Keratinocyte (primary cell): ENCODE results near the gene CPB1. TPM values are rescaled to one million over a fixed set of nuclear protein-coding genes. Genes with fewer than 3 reads are reported as not detected.

Source experiments
- DNase-seq: peaks from one replicate; pipeline ENCODE4 v3.0.0-alpha.2; 2011; ENCODE audit warnings: low read depth, missing footprints, low spot score
- FAIRE-seq: peaks from 2 replicates; lab custom pipeline; 2011; peaks lifted over from hg19 to GRCh38; lab: Jason Lieb, UNC
- H2AFZ ChIP-seq: 2 replicates; pipeline ENCODE4 v1.6.0; 2012; ENCODE audit warnings: low read length, control low read depth, inconsistent platforms; ENCODE audit not compliant: control insufficient read depth
- H3K27ac ChIP-seq: 2 replicates; pipeline ENCODE4 v1.5.1; 2011; ENCODE audit warnings: low read length; ENCODE audit not compliant: control insufficient read depth, insufficient read depth
- H3K27me3 ChIP-seq: 3 replicates; pipeline ENCODE4 v1.6.0; 2011; ENCODE audit warnings: low read length; ENCODE audit not compliant: control insufficient read depth, insufficient read depth; ENCODE audit errors: extremely low read depth
- H3K36me3 ChIP-seq, 2 experiments: 2 replicates in 1 of 2; 3 replicates in 1 of 2; pipeline ENCODE4 v1.5.1; 2011; ENCODE audit warnings: low read length in 2 of 2, mild to moderate bottlenecking in 1 of 2; ENCODE audit not compliant: control insufficient read depth in 2 of 2, insufficient read depth in 2 of 2; ENCODE audit errors: extremely low read depth in 1 of 2
- H3K4me1 ChIP-seq: 3 replicates; pipeline ENCODE4 v1.5.1; 2011; ENCODE audit warnings: low read length; ENCODE audit not compliant: control insufficient read depth, insufficient read depth; ENCODE audit errors: extremely low read depth
- H3K4me2 ChIP-seq: 3 replicates; pipeline ENCODE4 v1.6.0; 2011; ENCODE audit warnings: low read depth, low read length; ENCODE audit not compliant: control insufficient read depth, insufficient read depth; ENCODE audit errors: extremely low read depth
- H3K4me3 ChIP-seq, 3 experiments: fragments of 200-600 bp in 1 of 3; sonication (generic) in 1 of 3; 2 replicates in 2 of 3; 3 replicates in 1 of 3; pipeline ENCODE4 v1.5.1; 2011 to 2016; ENCODE audit warnings: low read length in 3 of 3, mild to moderate bottlenecking in 3 of 3, control low read depth in 2 of 3, inconsistent platforms in 1 of 3, low read depth in 1 of 3, mixed read lengths in 1 of 3, mixed run types in 1 of 3, moderate library complexity in 1 of 3; ENCODE audit not compliant: control insufficient read depth in 2 of 3, insufficient read depth in 2 of 3; ENCODE audit errors: extremely low read depth in 1 of 3
- H3K79me2 ChIP-seq: 2 replicates; pipeline ENCODE4 v1.6.0; 2012; ENCODE audit warnings: low read length; ENCODE audit not compliant: control insufficient read depth, insufficient read depth
- H3K9ac ChIP-seq: 3 replicates; pipeline ENCODE4 v1.6.0; 2011; ENCODE audit warnings: low read length; ENCODE audit not compliant: control insufficient read depth, insufficient read depth; ENCODE audit errors: extremely low read depth
- H3K9me1 ChIP-seq: 3 replicates; pipeline ENCODE4 v1.6.0; 2011; ENCODE audit warnings: low read length; ENCODE audit not compliant: control insufficient read depth, insufficient read depth; ENCODE audit errors: extremely low read depth
- H3K9me3 ChIP-seq: 2 replicates; pipeline ENCODE4 v1.5.1; 2012; ENCODE audit warnings: low read depth, low read length; ENCODE audit not compliant: control insufficient read depth
- H4K20me1 ChIP-seq: 3 replicates; pipeline ENCODE4 v1.6.0; 2011; ENCODE audit warnings: low read length; ENCODE audit not compliant: control insufficient read depth, insufficient read depth; ENCODE audit errors: extremely low read depth
- CTCF ChIP-seq, 3 experiments: IDR thresholded peaks in 1 of 3; conservative IDR thresholded peaks in 1 of 3; optimal IDR thresholded peaks in 1 of 3; 2 replicates in 2 of 3; 3 replicates in 1 of 3; pipeline versions ENCODE3 to v1.5.1; 2011; ENCODE audit warnings: low read length in 3 of 3, mild to moderate bottlenecking in 3 of 3, moderate library complexity in 2 of 3, control low read depth in 1 of 3, inconsistent platforms in 1 of 3; ENCODE audit not compliant: insufficient read depth in 2 of 3; ENCODE audit errors: extremely low read depth in 1 of 3
- EZH2 ChIP-seq: IDR thresholded peaks from one replicate; pipeline ENCODE4 v1.6.1; 2012; ENCODE audit warnings: inconsistent platforms, mild to moderate bottlenecking, low read length, moderate library complexity
- dilution Hi-C: fragments of 300-500 bp; cut with MboI; formaldehyde crosslinking; loops from one replicate; pipeline ENCODE4 v1.7.0; 2020; ENCODE audit warnings: low sequenced_read_pairs; ENCODE audit not compliant: extremely low pct_ligation_motif_present
- polyA plus RNA-seq, 5 experiments: library from polyadenylated mRNA; depleted of rRNA in 3 of 5; stranded (reverse) in 3 of 5; stranded (forward) in 1 of 5; unstranded in 1 of 5; fragments of >200 nt; gene quantifications; 1 replicate in 1 of 5; 2 replicates in 3 of 5; 3 replicates in 1 of 5; pipeline versions ENCODE4 v1.2.1 to v1.2.3, GENCODE V29; 2011 to 2012; ENCODE audit warnings: missing spikeins in 2 of 5, low read depth in 1 of 5, low replicate concordance in 1 of 5

CPB1 gene
- polyA plus RNA-seq, 1 donor (not counting 4 experiments of a cell fraction or from before 2014, with no cell fraction given), result not detected

DNA sequence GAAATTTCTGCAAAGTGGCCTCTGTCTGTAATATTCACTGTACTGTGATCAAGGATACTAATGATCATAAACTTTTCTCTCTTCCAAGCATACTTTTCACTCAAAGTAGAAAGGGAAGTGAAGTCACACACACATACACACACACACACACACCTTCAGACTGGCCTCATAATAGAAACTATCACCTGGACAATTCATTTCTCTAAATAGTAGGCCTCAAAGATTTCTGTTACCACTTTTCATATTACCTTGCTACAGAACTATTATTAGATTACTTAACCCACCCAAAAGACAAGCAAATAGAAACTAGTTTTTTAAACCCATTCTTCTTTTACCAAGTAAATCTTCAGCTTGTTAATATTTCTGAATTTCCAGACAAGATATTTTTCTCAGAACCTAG lies 12.2 kb downstream of the CPB1 start:
- Histone ChIP-seq H3K4me2 (no peak overlapping the region), H3K79me2 (no peaks in the 10 kb centered on the region), H3K9me1 (no peaks in the 10 kb centered on the region), H3K9ac (no peak overlapping the region), H3K27me3 (no peaks in the 10 kb centered on the region), H3K36me3 (no peaks in the 10 kb centered on the region), H3K4me3 (no peak overlapping the region), H3K9me3 (no peaks in the 10 kb centered on the region), H4K20me1 (no peaks in the 10 kb centered on the region), H2AFZ (no peak overlapping the region), H3K4me1 (no peaks in the 10 kb centered on the region), H3K27ac (no peak overlapping the region)
- DNase-seq (no peak), FAIRE-seq (no peak)
- dilution Hi-C loops, result no loop called here
- TF ChIP-seq CTCF (optimal IDR thresholded peaks at IDR 0.05 in 1 of 3, IDR thresholded peaks at IDR 0.05 in 1 of 3, conservative IDR thresholded peaks at IDR 0.05 in 1 of 3; ENCODE audit: extremely low read depth in 1 of 3, insufficient read depth in 2 of 3, low read length in 3 of 3), result no peak
- TF ChIP-seq EZH2, result no peak

- no peak for FAIRE-seq
These were observed 12.8 kb downstream of the CPB1 start for GRCh38 chr3:148840451-148840850.

More at GRCh38 chr3:148840451-148840850, 12.8 kb downstream of the CPB1 start:
- no peak overlapping the region for H3K4me2 ChIP-seq
- no peaks in the 10 kb centered on the region for H3K79me2 ChIP-seq
- H3K27me3 ChIP-seq, result no peaks in the 10 kb centered on the region
- H3K9ac ChIP-seq, result no peak overlapping the region
- H3K9me1 ChIP-seq, result no peaks in the 10 kb centered on the region
- no peaks in the 10 kb centered on the region for H3K9me3 ChIP-seq
- no peak for DNase-seq
- H3K4me1 ChIP-seq, result no peaks in the 10 kb centered on the region
- no peaks in the 10 kb centered on the region for H3K36me3 ChIP-seq
- H3K27ac ChIP-seq, result no peak overlapping the region
- H4K20me1 ChIP-seq, result no peaks in the 10 kb centered on the region
- dilution Hi-C loops, result no loop called here
- TF ChIP-seq CTCF (optimal IDR thresholded peaks at IDR 0.05 in 1 of 3, IDR thresholded peaks at IDR 0.05 in 1 of 3, conservative IDR thresholded peaks at IDR 0.05 in 1 of 3; ENCODE audit: extremely low read depth in 1 of 3, insufficient read depth in 2 of 3, low read length in 3 of 3), result no peak
- TF ChIP-seq EZH2, result no peak
- no peak overlapping the region for H3K4me3 ChIP-seq
- no peak overlapping the region for H2AFZ ChIP-seq
